ENCODE measurements around the gene DENND2D. TPM values are rescaled to one million over a fixed set of nuclear protein-coding genes. Genes with fewer than 3 reads are reported as not detected.

Gene DENND2D
- total RNA-seq, 1 donor from 2014 or later = 0.25 TPM

GRCh38 chr1:111238056-111238795 lies 37.8 kb upstream of the DENND2D start:
- Mint-ChIP-seq H3K36me3 (ENCODE audit: low read depth) (no peaks in the 10 kb centered on the region), H3K27ac (ENCODE audit: unreplicated experiment) (no peak overlapping the region), H3K9me3 (ENCODE audit: low read depth) (no peaks in the 10 kb centered on the region), H3K4me1 (ENCODE audit: low read depth) (no peaks in the 10 kb centered on the region), H3K27me3 (ENCODE audit: low read depth) (peaks cover 17% of the 10 kb centered on the region), H3K4me3 (ENCODE audit: unreplicated experiment) (no peak overlapping the region)
- no peak for DNase-seq (ENCODE audit: low spot score)
- TF ChIP-seq CTCF (IDR thresholded peaks at IDR 0.05) = no peak

- Mint-ChIP-seq H3K36me3 (ENCODE audit: low read depth) (no peaks in the 10 kb centered on the region), H3K4me3 (ENCODE audit: unreplicated experiment) (no peak overlapping the region), H3K9me3 (ENCODE audit: low read depth) (no peaks in the 10 kb centered on the region), H3K27me3 (ENCODE audit: low read depth) (peaks cover 17% of the 10 kb centered on the region), H3K4me1 (ENCODE audit: low read depth) (no peaks in the 10 kb centered on the region), H3K27ac (ENCODE audit: unreplicated experiment) (no peak overlapping the region)
- no peak for TF ChIP-seq CTCF (IDR thresholded peaks at IDR 0.05)
- no peak for DNase-seq (ENCODE audit: low spot score)
Measured at GRCh38 chr1:111236806-111237205, 36.4 kb upstream of the DENND2D start.

- Mint-ChIP-seq H3K4me1 (ENCODE audit: low read depth) (no peaks in the 10 kb centered on the region), H3K9me3 (ENCODE audit: low read depth) (no peaks in the 10 kb centered on the region), H3K36me3 (ENCODE audit: low read depth) (no peaks in the 10 kb centered on the region), H3K27me3 (ENCODE audit: low read depth) (peaks cover 16% of the 10 kb centered on the region), H3K4me3 (ENCODE audit: unreplicated experiment) (no peak overlapping the region), H3K27ac (ENCODE audit: unreplicated experiment) (no peak overlapping the region)
- TF ChIP-seq CTCF (IDR thresholded peaks at IDR 0.05) = no peak
- no peak for DNase-seq (ENCODE audit: low spot score)
Measured at GRCh38 chr1:111236379-111236778, 35.9 kb upstream of the DENND2D start.

GRCh38 chr1:111234866-111235265 lies 34.4 kb upstream of the DENND2D start:
- DNase-seq (ENCODE audit: low spot score) = no peak
- H3K27me3 Mint-ChIP-seq (ENCODE audit: low read depth) = peaks cover 12% of the 10 kb centered on the region
- H3K27ac Mint-ChIP-seq (ENCODE audit: unreplicated experiment) = no peak overlapping the region
- TF ChIP-seq CTCF (IDR thresholded peaks at IDR 0.05) = no peak
- H3K4me3 Mint-ChIP-seq (ENCODE audit: unreplicated experiment) = no peak overlapping the region
- no peaks in the 10 kb centered on the region for H3K9me3 Mint-ChIP-seq (ENCODE audit: low read depth)
- peaks cover 2% of the 10 kb centered on the region for H3K4me1 Mint-ChIP-seq (ENCODE audit: low read depth)
- no peaks in the 10 kb centered on the region for H3K36me3 Mint-ChIP-seq (ENCODE audit: low read depth)

GRCh38 chr1:111234258-111234657 lies 33.8 kb upstream of the DENND2D start:
- no peak for TF ChIP-seq CTCF (IDR thresholded peaks at IDR 0.05)
- Mint-ChIP-seq H3K27me3 (ENCODE audit: low read depth) (peaks cover 11% of the 10 kb centered on the region), H3K9me3 (ENCODE audit: low read depth) (no peaks in the 10 kb centered on the region), H3K36me3 (ENCODE audit: low read depth) (no peaks in the 10 kb centered on the region), H3K4me1 (ENCODE audit: low read depth) (peaks cover 3% of the 10 kb centered on the region), H3K4me3 (ENCODE audit: unreplicated experiment) (no peak overlapping the region), H3K27ac (ENCODE audit: unreplicated experiment) (no peak overlapping the region)
- no peak for DNase-seq (ENCODE audit: low spot score)
